ENCODE data around the gene SYNPO2. TPM values are rescaled to one million over a fixed set of nuclear protein-coding genes. Genes with fewer than 3 reads are reported as not detected.

The SYNPO2 gene
- polyA plus RNA-seq, 1 donor, result 162 TPM

DNA sequence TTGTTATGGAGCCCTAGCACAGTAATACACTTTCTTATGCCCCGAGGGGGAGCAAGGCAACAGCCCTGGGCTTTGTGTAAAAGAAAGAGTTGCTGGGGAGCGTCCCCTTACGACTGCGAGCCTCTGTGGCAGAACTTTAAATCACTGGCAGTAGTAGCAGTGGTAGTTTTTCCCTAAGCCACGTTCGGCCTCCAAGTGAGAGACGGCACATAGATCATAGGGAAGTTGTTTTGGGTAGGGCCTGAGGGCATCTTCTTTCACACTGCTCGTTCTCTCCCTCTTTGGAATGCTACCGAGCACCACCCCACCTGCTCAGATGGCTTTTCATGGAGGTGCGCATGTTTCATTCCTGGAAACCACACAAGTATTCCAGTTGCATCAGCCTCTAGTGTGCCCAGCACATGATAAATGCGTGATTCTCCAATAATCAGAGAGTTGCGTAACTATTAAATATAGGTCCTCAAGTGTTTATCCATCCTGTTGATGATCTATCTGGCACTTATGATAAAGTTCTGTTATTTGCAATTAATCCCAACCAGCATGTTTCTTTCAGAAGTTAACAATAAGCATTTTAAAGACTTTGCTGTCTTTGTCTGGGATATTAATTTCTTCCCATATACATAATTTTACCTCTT, 7.0 kb upstream of the SYNPO2 start:
- DNase-seq (ENCODE audit: low read depth), result no peak

DNA sequence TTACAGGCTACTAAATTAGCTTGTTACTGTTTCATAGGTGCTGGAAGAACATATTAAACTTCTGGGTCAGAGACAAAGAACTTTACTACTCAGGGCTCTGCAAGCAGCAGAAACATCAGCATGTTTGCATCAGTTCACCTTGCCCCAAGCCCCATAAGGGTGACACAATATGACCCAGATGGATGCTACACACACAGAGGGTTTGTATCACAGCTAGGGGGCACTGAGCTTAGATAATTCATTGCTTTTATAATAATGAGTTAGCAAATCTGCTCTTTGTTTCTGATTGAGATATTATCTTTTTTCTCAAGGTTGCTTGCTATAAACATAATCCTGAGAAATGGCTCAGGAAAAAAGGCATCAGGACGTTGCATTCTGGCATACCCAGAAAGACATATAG, 4.8 kb upstream of the SYNPO2 start:
- no peak for DNase-seq (ENCODE audit: low read depth)

DNA sequence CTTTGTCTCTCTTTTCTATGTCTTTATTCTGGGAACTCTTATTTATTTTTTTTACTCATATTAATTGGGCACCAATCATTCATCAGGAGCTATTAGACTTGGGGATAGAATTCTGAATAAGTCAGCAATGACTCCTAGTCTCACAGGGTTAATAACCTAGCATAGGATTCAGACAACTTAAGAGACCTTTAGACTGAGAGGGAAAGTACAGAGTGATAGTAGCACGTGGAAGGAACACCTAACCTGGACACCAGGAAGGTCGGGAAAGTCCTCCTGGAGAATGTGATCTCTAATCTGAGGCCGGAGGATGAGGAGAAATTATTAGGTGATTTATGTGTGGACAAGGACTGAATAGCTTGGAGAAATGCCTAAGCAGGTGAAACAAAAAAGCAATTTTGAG, 3.9 kb upstream of the SYNPO2 start:
- DNase-seq (ENCODE audit: low read depth), result no peak

DNA sequence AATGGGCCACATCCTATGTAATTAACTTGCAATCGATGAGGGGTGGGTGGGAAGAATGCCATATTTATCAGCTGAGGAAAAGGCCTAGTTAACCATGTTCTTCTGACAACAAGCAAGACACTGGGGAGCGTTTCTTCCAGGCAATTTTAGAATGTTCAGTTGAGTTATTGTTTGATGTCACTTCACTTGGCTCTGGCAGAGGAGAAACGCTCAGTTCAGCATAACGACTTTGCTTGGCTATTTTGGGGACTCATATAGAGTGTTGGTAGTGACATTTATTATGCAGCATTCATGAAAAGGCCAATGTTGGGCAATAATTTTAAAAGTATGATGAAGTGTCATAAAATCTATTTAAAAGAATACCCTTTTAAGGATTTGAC, 648 bp downstream of the SYNPO2 start:
- DNase-seq (ENCODE audit: low read depth), result no peak

DNA sequence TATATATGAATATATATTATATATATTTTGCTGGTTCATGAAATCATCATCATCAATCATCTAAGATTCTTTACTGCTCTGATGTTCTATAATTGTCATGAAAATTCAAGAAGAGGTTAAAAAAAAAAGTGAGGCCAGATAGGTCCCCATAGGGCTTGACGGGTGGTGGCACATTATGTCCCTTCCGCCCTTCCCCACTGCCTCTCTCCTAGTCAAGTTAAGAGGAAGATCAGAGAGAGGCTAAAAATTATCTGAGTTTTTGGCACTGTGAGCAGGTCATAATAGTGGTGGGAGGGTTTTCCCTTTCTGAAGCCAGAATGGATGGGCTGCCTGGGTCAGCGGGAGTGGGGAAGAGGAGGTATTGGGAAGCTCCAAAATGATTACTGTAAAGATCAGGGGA, 5.4 kb downstream of the SYNPO2 start:
- DNase-seq (ENCODE audit: low read depth), result no peak

DNA sequence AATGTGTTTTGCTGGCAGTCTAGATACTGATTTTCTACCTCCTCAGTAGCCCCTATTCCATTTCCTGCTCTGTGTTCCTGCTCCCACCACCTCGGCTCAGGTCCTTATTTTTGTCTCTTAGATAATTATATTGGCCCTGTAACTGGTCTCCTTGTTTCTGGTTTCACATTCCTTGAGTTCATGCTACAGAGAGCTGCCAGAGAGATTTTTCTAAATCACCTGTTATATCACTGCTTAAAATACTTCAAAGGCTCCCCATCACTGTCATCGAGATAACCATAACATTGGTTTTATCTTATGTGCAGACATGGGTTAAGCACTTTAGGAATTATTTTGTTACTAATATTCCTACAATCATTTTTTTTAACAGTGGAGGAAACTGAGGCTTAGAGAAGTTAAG, 9.6 kb downstream of the SYNPO2 start:
- DNase-seq (ENCODE audit: low read depth), result no peak

DNA sequence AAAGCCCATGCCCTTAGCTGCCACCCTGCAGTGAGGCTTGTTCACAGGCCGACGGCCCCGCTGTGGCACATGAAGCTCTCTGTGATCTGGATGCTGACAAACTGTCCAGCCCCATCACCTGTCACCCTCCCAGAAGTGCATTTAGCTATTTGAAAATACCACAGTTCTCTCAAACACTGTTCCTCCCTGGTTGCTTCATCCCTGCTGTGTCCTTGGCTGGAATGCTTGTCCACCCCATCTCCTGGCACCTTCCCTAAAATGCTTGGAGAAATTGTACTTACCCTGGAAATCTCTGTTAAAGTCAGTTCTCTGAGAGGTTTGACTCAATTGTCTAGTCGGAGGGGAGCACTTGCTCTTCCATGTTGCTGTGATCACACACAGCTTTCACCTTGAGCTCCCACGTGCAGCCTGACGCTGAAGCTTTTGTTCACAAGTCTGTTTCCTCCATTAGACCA, 10.1 kb downstream of the SYNPO2 start:
- no peak for DNase-seq (ENCODE audit: low read depth)

DNA sequence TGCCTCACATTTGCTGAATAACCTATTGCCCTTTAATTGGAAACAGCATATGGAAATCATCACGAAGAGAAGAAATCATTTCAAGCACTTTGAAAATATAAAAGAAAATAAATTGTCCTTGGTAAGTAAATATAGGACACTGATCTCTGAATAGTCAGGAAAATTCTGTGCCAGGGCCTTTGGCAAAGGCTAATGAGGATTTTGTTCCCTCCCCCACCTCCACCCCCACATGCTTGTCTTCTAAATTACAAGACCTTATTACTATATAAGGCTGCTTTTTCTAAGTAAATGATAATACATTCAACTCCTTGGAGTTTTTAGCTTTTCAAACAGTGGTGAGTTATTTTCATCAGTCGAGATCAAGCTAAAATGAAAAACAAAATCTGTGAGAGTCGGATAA, 15.8 kb downstream of the SYNPO2 start:
- DNase-seq (ENCODE audit: low read depth), result no peak

DNA sequence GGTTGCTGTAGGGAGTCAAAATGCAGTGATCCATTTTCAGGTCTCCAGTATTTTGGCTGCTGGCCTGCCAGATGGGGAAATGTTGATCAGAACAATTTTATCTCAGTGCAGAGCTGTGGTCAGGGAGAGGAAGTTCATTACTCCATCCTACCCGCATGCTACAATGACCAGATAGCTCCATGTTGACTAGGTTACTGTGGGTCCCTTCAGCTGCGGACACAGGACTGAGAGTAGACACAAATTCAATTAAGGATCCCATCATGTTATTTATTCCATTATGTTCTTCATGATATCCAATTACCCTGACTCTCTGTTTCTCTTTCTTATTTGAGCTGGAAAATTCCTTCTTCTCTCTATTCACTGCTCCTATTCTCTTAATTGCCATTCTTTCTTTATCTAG, 16.3 kb downstream of the SYNPO2 start:
- no peak for DNase-seq (ENCODE audit: low read depth)

DNA sequence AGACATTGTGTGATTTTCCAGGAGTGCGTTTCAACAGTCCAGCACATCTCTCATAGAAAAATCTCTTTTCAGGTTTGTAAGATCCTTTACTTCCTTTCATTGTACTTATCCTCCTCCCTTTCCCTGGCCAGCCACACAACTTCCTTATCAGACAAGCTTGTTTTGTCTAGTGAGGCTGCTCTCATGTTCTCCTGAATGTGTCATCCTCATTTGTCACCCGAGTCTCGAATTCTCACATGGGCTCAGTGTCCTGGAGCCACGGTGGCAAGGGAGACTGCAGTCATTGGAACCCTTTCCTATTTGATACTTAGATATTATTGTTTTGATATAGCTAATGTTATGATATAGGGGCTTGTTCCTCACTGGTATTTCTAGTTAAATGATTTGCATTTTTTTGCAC, 16.9 kb downstream of the SYNPO2 start:
- no peak for DNase-seq (ENCODE audit: low read depth)

DNA sequence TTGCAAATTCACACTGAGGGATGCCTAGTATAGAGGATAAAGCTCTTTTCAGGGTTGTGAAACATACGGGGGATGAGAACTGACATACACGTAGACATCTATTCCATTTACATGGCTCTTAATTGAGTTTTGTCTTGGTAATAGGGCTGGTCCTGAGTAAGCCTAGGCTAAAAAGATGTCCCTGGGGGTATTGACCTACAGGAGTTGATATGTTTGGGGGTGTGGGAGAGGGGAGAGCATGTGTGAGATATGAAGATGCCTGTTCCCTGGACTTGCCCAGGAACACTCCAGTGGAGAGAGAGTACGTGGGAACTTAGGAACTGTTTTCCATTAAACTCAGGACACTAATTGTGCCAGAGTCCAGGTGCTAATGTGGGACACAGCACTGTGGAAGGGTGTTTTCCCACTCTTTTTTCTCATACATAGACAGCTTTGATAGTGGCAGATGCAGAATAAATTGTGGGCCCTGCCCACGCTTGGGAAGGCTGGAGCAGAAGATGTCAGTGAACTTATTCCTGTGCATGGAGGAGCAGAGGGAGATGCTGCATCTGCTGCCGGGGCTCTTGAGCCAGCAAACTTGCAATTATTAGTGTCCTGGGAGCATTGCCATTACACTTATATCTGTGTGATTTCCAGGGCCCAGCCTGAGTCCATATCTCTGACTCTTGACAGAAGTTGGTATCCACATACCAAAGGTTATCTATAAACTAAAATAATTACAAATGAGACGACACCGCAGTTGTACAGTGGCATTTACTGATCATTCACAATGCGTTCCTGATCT, 20.7 kb downstream of the SYNPO2 start:
- DNase-seq (ENCODE audit: low read depth), result no peak

DNA sequence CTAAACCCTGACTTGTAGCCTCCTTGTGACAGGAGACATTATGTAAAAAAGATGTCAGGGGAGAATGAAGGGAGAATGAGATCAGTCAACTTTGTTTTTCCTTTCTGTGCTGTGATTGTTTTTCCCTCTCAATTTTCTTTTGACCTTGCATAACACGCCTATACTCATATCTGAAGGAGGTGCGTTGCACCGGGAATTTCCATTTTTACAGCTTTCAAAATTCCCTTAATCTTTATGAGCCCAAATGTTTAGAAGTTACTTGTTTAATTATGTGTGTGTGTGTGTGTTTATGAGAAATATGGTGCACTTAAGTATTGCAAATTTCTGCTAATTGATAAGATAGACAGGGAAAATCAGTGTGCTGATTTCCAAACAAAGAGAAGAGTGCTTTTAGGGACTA, 21.6 kb downstream of the SYNPO2 start:
- DNase-seq (ENCODE audit: low read depth), result no peak

DNA sequence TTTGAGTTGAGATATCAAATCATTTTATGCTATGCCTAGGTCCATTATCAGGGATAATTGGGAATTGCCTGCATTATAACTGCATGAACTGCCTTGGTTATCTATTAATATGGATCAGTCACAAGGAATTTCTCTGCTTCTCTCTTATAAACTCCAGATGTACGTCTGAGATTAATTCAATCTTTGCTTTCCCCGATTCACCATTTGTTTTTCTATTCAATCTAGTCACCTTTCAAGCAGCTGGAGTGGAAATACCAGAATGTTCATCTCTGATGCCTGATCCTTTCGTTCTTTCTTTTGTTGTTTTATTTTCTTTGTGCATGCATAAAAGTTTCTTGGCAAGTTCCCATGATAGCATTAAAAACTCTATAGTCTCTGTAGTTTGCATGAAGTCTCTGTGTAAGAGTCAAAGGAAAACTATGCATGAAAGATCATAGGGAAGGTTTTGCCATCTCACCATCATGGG, 22.6 kb downstream of the SYNPO2 start:
- no peak for DNase-seq (ENCODE audit: low read depth)

DNA sequence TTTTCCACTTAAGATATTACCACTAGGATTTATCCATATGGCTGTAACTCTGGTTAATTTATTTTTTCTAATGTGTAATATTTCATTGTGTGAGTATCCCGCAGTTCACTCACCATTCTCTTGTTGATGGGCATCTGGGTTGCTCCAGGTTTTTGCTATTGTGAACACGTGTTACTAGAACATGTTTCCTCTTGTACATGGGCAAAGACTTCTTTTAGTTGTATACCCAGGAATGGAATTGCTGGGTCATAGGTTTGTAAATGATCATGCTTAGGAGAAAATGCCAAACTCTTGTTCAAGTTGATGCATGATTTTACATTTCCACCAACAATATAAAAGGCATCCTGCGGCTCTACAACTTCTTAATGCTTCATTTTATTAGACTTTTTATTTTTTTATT, 26.8 kb downstream of the SYNPO2 start:
- DNase-seq (ENCODE audit: low read depth), result no peak

DNA sequence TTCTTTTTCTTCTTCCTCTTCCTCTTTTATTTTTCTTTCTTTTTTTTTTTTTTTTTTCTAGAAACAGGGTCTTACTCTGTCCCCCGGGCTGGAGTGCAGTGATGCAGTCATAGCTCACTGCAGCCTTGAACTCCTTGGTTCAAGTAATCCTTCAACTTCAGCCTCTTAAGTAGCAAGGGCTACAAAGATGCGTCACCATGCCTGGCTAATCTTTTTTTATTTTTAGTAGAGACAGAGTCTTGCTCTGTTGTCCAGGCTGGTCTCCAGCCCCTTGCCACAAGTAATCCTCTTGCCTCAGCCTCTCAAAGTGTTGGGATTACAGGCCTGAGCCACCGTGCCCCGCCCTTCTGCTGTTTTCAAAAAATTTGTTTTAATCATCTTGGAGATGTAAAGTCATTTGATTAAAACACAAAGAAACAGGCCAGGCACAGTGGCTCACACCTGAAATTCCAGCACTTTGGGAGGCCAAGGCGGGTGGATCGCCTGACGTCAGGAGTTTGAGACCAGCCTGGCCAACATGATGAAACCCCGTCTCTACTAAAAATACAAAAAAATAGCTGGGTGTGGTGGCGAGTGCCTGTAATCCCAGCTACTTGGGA, 28.1 kb downstream of the SYNPO2 start:
- DNase-seq (ENCODE audit: low read depth), result no peak

DNA sequence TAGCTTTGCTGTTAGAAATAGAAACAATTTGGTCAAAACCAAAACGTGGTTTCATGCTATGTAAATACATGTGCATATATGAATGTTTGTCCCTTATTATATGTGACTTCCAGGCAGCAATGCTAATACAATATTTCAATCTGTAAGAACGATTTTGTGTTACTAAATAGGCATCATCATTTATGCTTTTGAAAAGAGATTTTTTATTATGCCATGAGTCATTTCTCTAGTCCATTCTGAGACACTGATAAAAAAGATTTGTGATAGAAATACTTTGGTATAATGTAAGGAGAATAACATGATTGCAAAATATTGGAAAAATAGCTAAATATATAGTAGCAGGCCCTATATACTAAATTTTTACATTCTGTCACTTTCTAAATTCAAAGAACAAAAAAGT, 28.9 kb downstream of the SYNPO2 start:
- no peak for DNase-seq (ENCODE audit: low read depth)

DNA sequence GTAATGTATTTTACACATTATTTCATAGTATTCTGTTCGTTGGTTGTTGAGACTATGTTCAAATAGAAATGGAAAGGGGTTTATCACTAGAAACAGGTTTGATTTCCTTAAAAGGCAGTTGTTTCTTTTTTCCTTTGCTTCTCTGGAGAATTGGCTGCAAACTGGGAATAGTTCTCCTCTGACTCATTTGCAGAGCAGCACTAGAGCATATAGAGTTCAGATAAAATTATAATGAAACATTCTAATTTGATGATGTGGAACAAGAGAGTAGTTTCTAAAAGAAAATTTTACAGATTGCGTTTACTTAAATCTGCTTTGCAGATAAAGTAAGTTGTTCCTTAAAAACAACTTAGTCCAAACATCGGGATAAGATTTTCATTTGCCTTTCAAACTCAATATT, 29.7 kb downstream of the SYNPO2 start:
- no peak for DNase-seq (ENCODE audit: low read depth)

DNA sequence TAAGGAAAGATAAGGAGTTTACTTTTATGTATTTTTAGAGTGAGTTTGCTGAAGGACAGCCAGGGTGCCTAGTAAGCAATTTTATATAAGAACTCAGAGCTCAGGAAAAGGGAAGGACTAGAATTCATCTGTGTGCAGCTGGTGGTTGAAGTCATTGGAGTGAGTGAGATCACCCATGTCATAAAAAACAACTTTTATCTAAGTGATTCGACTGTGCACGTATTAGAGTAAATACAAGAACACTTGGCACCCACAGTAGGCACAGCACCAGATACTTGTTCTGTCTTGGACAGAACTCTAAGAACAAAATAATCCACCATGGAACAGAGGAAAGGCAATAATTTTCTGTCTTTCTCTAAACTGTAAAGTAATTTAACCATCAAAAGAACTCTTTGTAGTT, 31.6 kb downstream of the SYNPO2 start:
- DNase-seq (ENCODE audit: low read depth), result no peak

DNA sequence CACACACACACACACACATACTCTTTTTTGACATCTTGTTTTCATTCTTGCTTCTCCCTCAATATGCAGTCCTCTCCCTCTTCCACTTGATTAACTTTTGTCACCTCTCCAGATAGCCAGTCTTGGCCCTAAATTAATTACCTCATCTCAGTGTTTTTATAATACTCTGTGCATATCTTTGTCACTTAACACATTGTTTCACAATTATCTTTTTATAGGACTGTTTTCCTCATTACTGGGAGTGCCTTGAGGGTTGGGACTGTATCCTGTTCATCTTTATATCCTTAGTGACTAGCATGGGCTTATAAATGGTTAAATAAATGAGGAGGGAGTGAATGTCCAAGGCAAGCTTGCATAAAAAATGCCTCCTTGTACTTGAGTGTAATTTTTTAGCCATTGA, 33.1 kb downstream of the SYNPO2 start:
- no peak for DNase-seq (ENCODE audit: low read depth)

DNA sequence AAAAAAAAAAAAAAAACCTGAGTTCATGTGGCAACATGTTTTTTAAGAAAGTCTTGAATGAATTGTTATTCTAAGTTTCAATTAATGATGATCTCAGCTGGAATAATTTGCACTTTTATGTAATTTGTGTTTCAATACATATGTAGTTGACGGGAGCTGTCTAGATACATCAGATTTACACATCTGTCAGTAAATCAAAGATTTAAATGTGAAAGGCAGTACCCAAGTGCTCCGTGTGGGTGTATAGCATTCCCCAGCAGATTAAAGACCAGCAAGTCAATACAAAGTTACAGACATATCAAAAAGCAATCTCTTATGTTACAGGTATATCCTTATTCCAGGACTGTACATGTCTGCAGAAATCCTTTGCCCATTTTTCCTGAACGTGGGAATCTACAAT, 35.2 kb downstream of the SYNPO2 start:
- no peak for DNase-seq (ENCODE audit: low read depth)

DNA sequence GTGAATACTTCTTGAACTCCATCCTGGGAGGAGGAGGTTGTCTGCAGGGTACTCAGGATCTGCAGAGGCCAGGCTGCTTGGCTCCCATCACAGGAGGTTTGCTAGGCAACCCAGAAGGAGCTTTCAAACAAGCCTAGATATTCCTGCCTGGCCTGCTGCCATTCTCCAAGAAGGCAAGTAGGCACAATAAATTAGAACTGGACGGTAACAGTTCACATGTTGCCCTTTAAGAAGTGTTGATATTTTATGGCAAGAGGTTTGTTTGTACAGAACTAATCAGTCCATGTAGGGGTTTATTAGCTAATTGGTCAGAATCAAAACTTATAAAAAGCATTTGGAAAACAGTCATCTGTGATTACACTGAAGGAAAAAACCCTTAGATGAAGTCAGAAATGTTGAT, 39.3 kb downstream of the SYNPO2 start:
- no peak for DNase-seq (ENCODE audit: low read depth)

DNA sequence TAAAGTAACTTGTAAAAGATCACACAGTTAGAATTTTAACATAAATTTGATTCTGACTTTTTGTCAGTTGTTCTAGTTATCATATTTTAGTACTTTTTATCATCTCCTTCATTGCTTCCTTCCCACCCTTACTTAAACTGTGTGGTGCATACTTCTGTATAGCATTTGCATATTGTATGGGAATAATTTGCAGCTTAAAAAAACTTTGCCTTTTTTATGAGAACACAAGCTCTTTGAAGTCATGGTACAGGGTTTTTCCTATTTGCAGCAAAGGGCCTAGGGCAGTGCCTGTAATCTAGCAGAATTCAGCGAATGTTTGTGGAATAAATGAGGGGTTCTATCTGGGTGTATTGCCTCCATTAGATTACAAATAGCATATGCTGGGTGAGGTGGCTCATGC, 41.6 kb downstream of the SYNPO2 start:
- no peak for DNase-seq (ENCODE audit: low read depth)

DNA sequence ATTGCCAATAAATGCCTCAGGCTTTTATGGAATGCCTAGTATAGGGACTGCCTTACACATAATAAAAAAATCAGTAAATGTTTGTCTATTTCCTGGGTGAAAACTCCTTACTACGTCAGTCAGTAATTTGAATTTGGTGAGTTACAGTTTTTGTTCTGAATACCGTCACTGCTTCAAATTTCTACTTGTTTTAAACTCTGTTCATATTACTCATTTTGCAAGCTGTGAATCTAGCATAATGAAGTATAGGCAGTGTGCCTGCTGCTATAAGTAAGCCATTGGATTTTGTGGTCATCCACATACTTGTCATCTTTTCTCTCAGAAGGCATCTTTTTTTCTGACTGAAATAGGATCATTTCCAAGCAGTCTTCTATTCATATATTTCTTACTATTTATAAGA, 43.1 kb downstream of the SYNPO2 start:
- no peak for DNase-seq (ENCODE audit: low read depth)

Measured in forelimb muscle (tissue), 1 donor.